LNCaP clone FGC (cell line): ENCODE measurements around the gene TK2.
"Not testable (repeated sequence)": the region's sequence is repeated elsewhere in the genome, so short reads cannot be mapped to it uniquely, and the experiment has no call there.

Source experiments
- DNase-seq: peaks from one replicate; pipeline ENCODE4 v3.0.0-alpha.2; 2011; ENCODE audit warnings: low read depth
- H3K4me3 ChIP-seq: 2 replicates; pipeline ENCODE4 v1.5.1; 2011; ENCODE audit warnings: mild to moderate bottlenecking, low read depth, low read length, control low read depth
- TF ChIP-seq, protein P1 (sequence below): IDR thresholded peaks from 2 replicates; pipeline ENCODE4 v1.5.1; 2012; ENCODE audit warnings: mild to moderate bottlenecking; ENCODE audit not compliant: control insufficient read depth, insufficient read depth; ENCODE audit errors: extremely low read depth

The TK2 gene

DNA sequence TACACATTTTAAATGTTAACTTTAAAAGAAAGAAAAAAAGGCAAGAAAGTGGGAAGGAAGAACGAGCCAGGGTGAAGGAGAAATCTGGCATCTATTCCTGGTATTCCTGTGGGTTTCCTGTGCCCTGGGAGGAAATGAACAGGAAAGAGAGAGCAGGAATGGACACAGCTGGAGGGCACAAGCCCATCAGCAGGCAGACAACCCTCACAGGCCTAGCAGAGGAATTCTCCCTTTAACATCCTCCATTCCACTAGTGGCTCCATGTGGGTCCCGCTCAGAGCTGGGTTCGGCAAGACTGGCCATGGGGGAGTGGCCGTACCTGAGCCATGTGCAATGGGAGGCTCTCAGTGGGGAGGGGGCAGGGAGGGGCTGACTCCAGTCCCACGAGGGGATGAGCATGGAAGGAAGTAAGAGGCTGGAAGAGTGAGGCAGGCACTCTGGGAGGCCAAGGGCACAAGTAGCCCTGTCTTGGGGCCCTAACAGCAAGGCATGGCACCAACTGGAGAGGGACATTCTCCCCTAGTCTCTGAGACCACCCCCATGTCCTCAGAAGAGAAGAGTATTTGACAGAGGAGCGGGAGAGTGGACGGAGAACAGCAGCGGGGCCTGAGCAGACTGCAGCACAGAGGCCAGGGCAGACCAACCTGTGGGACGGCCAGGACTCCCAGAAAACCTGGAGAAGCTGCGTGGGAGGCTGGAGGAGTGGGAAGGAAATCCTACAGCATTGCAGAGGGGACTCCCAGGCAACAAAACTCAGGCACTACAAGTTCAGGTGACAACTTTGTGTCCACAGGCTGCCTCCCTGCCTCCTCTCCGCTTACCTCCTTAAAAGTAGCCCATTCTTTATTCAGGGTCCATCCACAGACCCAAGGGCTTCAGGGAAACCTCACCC is 30.2 kb downstream of the TK2 start:
- TF ChIP-seq, protein P1, sequence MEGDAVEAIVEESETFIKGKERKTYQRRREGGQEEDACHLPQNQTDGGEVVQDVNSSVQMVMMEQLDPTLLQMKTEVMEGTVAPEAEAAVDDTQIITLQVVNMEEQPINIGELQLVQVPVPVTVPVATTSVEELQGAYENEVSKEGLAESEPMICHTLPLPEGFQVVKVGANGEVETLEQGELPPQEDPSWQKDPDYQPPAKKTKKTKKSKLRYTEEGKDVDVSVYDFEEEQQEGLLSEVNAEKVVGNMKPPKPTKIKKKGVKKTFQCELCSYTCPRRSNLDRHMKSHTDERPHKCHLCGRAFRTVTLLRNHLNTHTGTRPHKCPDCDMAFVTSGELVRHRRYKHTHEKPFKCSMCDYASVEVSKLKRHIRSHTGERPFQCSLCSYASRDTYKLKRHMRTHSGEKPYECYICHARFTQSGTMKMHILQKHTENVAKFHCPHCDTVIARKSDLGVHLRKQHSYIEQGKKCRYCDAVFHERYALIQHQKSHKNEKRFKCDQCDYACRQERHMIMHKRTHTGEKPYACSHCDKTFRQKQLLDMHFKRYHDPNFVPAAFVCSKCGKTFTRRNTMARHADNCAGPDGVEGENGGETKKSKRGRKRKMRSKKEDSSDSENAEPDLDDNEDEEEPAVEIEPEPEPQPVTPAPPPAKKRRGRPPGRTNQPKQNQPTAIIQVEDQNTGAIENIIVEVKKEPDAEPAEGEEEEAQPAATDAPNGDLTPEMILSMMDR, result no peak
- H3K4me3 ChIP-seq, result no peak overlapping the region
- no peak for DNase-seq

DNA sequence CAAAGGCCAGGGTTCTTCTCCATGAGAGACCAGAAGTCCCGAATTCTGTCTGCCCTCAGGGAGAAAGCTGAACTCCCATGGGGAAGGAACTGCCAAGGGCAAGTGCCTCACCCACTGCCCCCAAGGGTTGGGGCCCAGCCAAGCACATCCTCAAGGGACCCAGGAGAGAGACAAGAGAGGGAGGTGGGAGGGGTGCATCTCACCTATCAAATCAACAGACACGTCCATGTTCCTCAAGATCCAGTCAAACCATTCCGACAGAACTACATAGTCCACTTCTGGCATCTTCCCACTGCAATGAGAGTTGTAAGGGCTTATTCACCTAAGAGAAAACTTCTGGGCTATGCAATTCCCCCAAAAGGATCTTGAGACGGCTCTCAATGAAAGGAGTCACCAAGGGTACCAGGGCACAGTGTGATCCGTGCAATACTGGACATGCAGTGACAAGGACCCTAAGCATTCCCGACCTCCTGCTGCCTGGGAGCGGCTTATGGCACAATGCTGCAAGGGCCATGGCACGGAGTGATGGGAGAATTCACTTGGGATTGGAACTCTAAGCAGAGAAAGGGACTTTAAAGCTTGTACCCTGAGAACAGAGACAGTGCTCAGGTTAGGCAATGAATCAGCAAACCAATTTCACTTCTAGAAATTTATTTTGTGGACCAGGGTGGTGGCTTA is 32.2 kb downstream of the TK2 start:
- peak overlapping the region; percentile 41 for H3K4me3 ChIP-seq
- DNase-seq, result no peak
- TF ChIP-seq, protein P1, result no peak

DNA sequence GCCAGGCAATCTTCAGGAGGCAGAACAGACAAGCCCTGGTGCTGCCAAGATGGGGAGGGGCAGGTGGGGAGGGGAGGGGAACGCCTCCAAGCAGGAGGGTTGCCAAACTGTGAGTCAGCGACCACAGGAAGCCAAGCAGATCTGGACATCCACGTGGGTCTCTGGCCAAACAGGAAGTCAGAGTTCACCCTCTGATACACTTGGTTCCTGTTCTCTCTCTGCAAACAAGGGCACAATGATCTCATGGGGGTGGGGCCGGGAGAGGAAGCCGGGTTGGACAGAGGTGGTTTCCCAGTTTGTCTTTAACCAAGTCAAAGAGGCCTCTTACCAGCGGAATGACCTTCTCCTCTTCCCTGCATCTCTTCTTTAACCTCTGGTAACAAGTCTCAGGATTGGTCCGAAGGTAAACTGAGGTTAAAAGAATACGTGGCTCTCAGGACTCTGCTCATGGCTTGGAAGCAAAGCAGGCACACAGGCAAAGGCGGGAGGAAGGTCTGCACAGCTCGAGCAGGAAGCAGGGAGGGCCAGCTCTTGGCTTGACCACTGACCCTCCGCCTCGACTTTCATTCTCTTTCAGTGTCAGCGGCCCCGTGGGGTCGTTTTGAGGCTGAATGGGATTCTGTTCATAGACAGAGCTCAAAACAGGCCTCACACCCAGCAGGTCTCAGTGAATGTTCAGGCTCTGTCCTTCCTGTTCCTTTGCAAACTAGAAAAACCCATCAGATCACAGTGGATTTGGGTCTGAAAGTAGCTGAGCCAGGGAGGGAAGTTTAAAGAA is 32.9 kb downstream of the TK2 start:
- TF ChIP-seq, protein P1, result no peak
- H3K4me3 ChIP-seq, result peak overlapping the region; percentile 41
- DNase-seq, result peak; percentile 100

DNA sequence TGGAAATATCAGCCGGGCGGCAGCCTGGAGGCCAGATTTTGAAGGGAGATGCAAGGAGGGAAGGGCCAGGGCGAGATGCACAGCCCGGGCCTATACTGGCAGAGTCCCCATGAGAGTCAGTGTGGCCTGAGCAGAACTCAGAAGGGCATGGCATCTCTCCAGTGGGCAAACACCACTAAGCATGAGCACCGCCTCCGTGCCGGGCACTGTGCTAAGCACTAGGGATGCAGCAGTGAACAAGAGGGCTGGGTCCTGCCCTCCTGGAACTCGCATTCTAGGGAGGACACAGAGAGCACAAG is 33.5 kb downstream of the TK2 start:
- no peak overlapping the region for H3K4me3 ChIP-seq
- TF ChIP-seq, protein P1, result no peak

DNA sequence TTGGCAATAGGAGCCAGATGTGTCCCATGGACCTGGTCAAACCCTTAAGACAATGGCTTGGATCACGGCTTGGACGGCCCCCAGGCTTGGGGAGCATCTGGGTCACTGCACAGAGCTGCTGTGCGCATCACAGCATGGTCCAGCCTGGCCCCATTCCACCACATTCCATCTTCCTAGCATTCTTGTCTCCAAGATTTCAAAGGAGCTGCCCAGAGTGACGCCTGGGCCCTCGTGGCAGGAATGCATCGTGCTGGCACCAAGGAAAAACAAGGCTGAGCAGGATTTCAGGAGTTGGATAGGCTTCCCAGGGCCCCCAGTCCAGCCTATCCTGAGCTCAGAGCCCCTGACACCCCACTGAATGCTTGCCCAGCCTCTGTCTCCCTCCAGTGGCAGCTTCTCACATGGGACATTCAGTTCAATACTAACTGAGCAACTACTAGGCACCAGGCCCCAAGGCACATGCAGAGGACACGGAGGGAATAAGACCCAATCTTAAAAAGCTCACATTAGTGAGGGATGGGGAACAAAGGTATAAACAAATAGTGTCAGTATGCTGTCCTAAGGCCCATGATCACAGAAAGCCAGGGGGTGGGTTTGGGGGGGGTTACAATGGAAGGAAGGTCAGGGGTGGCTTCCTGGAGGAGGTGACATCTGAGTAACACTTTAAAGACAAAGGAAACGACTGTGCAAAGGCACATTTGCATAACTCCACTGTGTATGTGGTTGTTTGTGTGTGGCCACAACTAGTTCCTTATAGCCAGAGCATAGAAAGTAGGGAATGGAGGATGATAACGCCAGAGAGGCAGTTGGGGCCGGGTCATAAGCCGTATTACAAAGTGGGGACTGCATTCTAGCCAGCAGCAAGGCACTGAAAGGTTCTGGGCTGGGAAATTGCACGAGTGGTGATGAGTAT is 34.1 kb downstream of the TK2 start:
- no peak overlapping the region for H3K4me3 ChIP-seq
- TF ChIP-seq, protein P1, result peak; percentile 26
- DNase-seq, result no peak

More for the DNA sequence above, 33.5 kb downstream of the TK2 start:
- DNase-seq, result no peak

DNA sequence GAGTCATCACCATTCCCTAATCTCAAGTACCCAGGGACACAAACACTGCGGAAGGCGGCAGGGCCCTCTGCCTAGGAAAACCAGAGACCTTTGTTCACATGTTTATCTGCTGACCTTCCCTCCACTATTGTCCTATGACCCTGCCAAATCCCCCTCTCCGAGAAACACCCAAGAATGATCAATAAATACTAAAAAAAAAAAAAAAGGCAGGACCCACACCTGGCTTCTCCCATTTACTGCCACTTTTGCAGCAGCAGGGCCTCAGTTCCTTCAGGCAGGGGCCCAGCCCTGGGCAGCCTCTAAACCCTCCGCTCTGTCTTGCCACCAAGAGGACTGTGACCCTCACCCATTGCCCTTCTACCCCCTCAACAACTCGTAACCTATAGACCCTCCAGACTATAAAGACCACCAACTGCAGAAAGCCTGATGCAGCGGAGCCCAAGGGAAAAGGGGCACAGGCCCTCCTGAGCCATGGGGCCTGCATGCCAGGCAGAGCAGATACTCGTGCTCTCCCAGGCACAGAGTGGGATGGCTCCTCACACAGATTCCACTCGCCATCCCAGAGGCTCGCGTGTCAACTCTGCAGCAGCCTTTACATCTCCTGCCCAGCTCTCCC is 34.8 kb downstream of the TK2 start:
- not testable (repeated sequence) for DNase-seq, H3K4me3 ChIP-seq

DNA sequence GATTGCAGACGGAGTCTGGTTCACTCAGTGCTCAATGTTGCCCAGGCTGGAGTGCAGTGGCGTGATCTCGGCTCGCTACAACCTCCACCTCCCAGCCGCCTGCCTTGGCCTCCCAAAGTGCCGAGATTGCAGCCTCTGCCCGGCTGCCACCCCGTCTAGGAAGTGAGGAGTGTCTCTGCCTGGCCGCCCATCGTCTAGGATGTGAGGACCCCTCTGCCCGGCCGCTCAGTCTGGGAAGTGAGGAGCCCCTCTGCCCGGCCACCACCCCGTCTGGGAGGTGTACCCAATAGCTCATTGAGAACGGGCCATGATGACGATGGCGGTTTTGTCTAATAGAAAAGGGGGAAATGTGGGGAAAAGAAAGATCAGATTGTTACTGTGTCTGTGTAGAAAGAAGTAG is 35.5 kb downstream of the TK2 start:
- DNase-seq, H3K4me3 ChIP-seq: not testable (repeated sequence)
